ACC112 (cell line): ENCODE measurements around the gene RFXAP.

ENCODE experiments used
- H2AFZ ChIP-seq: fragments of 200-600 bp; sonication (generic); one replicate; pipeline ENCODE4 v1.6.0; 2017; ENCODE audit warnings: antibody characterized with exemption, low read length; ENCODE audit not compliant: unreplicated experiment
- H3K27ac ChIP-seq: fragments of 200-600 bp; sonication (generic); 2 replicates; pipeline ENCODE4 v1.5.1; 2014; ENCODE audit warnings: low read depth, mild to moderate bottlenecking, antibody characterized with exemption, low read length, moderate library complexity
- H3K27me3 ChIP-seq: fragments of 200-600 bp; sonication (generic); 2 replicates; pipeline ENCODE4 v1.6.1; 2014; ENCODE audit warnings: mild to moderate bottlenecking, antibody characterized with exemption, low read length, moderate library complexity, mixed read lengths; ENCODE audit not compliant: insufficient read depth
- H3K36me3 ChIP-seq: fragments of 200-600 bp; sonication (generic); 2 replicates; pipeline ENCODE4 v1.6.1; 2016; ENCODE audit warnings: mild to moderate bottlenecking, antibody characterized with exemption, low read length, moderate library complexity, mixed read lengths; ENCODE audit not compliant: insufficient read depth
- H3K4me1 ChIP-seq: fragments of 200-600 bp; sonication (generic); one replicate; pipeline ENCODE4 v1.6.1; 2016; ENCODE audit warnings: low read length, mixed read lengths; ENCODE audit not compliant: insufficient read depth, unreplicated experiment, control insufficient read depth
- H3K4me3 ChIP-seq: fragments of 200-600 bp; sonication (generic); 2 replicates; pipeline ENCODE4 v1.5.1; 2014; ENCODE audit warnings: mild to moderate bottlenecking, low read depth, low read length
- H3K79me2 ChIP-seq: fragments of 200-600 bp; sonication (generic); one replicate; pipeline ENCODE4 v1.6.0; 2016; ENCODE audit warnings: low read length; ENCODE audit not compliant: control insufficient read depth, unreplicated experiment, insufficient read depth

RFXAP gene

GRCh38 chr13:36788276-36788675 is 30.7 kb upstream of the RFXAP start:
- no peak overlapping the region for H3K4me3 ChIP-seq
- no peaks in the 10 kb centered on the region for H3K79me2 ChIP-seq
- H3K36me3 ChIP-seq = no peaks in the 10 kb centered on the region
- H3K27me3 ChIP-seq = peaks cover 9% of the 10 kb centered on the region
- no peak overlapping the region for H2AFZ ChIP-seq
- H3K27ac ChIP-seq = no peak overlapping the region
- no peaks in the 10 kb centered on the region for H3K4me1 ChIP-seq

GRCh38 chr13:36789061-36789460 is 30.0 kb upstream of the RFXAP start:
- H3K4me1 ChIP-seq = no peaks in the 10 kb centered on the region

GRCh38 chr13:36789730-36790129 is 29.3 kb upstream of the RFXAP start:
- Histone ChIP-seq H3K36me3 (no peaks in the 10 kb centered on the region), H3K27ac (no peak overlapping the region), H3K4me1 (no peaks in the 10 kb centered on the region), H3K4me3 (no peak overlapping the region), H2AFZ (no peak overlapping the region), H3K79me2 (no peaks in the 10 kb centered on the region), H3K27me3 (no peaks in the 10 kb centered on the region)

More at GRCh38 chr13:36789061-36789460, 30.0 kb upstream of the RFXAP start:
- Histone ChIP-seq H3K79me2 (no peaks in the 10 kb centered on the region), H2AFZ (no peak overlapping the region), H3K4me3 (no peak overlapping the region), H3K36me3 (no peaks in the 10 kb centered on the region), H3K27ac (no peak overlapping the region), H3K27me3 (peaks cover under 1% of the 10 kb centered on the region; the same call in 1 of the 2 replicates)

- Histone ChIP-seq H3K36me3 (no peaks in the 10 kb centered on the region), H3K27ac (no peak overlapping the region), H3K27me3 (peaks cover 11% of the 10 kb centered on the region), H3K79me2 (no peaks in the 10 kb centered on the region), H3K4me1 (no peaks in the 10 kb centered on the region), H3K4me3 (no peak overlapping the region), H2AFZ (no peak overlapping the region)
Observed at GRCh38 chr13:36794706-36795105, 24.3 kb upstream of the RFXAP start.

GRCh38 chr13:36795463-36795862 is 23.6 kb upstream of the RFXAP start:
- Histone ChIP-seq H3K27ac (no peak overlapping the region), H3K79me2 (no peaks in the 10 kb centered on the region), H3K36me3 (no peaks in the 10 kb centered on the region), H2AFZ (no peak overlapping the region), H3K4me3 (no peak overlapping the region), H3K27me3 (peaks cover 11% of the 10 kb centered on the region), H3K4me1 (no peaks in the 10 kb centered on the region)

- Histone ChIP-seq H2AFZ (no peak overlapping the region), H3K27ac (no peak overlapping the region), H3K27me3 (peaks cover 11% of the 10 kb centered on the region), H3K36me3 (no peaks in the 10 kb centered on the region), H3K4me1 (no peaks in the 10 kb centered on the region), H3K4me3 (no peak overlapping the region), H3K79me2 (no peaks in the 10 kb centered on the region)
Observed at GRCh38 chr13:36796052-36796451, 23.0 kb upstream of the RFXAP start.

GRCh38 chr13:36801035-36801434 is 18.0 kb upstream of the RFXAP start:
- Histone ChIP-seq H3K79me2 (no peaks in the 10 kb centered on the region), H3K4me3 (no peak overlapping the region), H3K27me3 (peaks cover 20% of the 10 kb centered on the region), H2AFZ (no peak overlapping the region), H3K27ac (no peak overlapping the region), H3K4me1 (no peaks in the 10 kb centered on the region), H3K36me3 (no peaks in the 10 kb centered on the region)

- Histone ChIP-seq H3K36me3 (no peaks in the 10 kb centered on the region), H3K27ac (no peak overlapping the region), H3K4me1 (no peaks in the 10 kb centered on the region), H3K4me3 (no peak overlapping the region), H3K27me3 (peaks cover 27% of the 10 kb centered on the region), H3K79me2 (no peaks in the 10 kb centered on the region), H2AFZ (no peak overlapping the region)
Observed at GRCh38 chr13:36804588-36804987, 14.4 kb upstream of the RFXAP start.

- no peaks in the 10 kb centered on the region for H3K4me1 ChIP-seq
- H3K36me3 ChIP-seq = no peaks in the 10 kb centered on the region
- no peak overlapping the region for H3K27ac ChIP-seq
- H3K4me3 ChIP-seq = no peak overlapping the region
- H3K79me2 ChIP-seq = no peaks in the 10 kb centered on the region
- H2AFZ ChIP-seq = no peak overlapping the region
- H3K27me3 ChIP-seq = peaks cover 35% of the 10 kb centered on the region
Observed at GRCh38 chr13:36806102-36806501, 12.9 kb upstream of the RFXAP start.

- no peaks in the 10 kb centered on the region for H3K36me3 ChIP-seq
- H3K27me3 ChIP-seq = peaks cover 35% of the 10 kb centered on the region
- no peak overlapping the region for H2AFZ ChIP-seq
- no peaks in the 10 kb centered on the region for H3K4me1 ChIP-seq
- no peaks in the 10 kb centered on the region for H3K79me2 ChIP-seq
- H3K4me3 ChIP-seq = no peak overlapping the region
- H3K27ac ChIP-seq = no peak overlapping the region
Observed at GRCh38 chr13:36807616-36808015, 11.4 kb upstream of the RFXAP start.

- no peaks in the 10 kb centered on the region for H3K79me2 ChIP-seq
- no peaks in the 10 kb centered on the region for H3K36me3 ChIP-seq
- H3K27me3 ChIP-seq = peaks cover 18% of the 10 kb centered on the region
- no peak overlapping the region for H3K27ac ChIP-seq
- H3K4me3 ChIP-seq = no peak overlapping the region
- H3K4me1 ChIP-seq = no peaks in the 10 kb centered on the region
- no peak overlapping the region for H2AFZ ChIP-seq
Observed at GRCh38 chr13:36813225-36813624, 5.8 kb upstream of the RFXAP start.
